ENCODE data around the gene CCDC171.

CCDC171 gene

DNA sequence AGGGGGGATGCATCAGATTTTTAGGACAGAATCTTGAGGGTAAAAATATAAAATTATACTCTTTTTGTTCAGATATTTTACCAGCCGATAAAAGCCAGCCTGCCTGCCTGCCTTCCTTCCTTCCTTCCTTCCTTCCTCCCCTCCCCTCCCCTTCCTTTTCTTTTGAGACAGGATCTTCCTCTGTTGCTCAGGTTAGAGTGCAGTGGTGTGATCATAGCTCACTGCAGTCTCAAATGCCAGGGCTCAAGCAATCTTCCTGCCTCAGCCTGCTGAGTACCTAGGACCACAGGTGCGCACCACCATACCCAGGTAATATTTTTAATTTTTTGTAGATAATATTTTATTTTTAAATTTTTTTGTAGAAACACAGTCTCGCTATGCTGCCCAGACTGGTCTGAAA is 330.0 kb downstream of the CCDC171 start:
- DNase-seq (ENCODE audit: low read depth), result no peak

DNA sequence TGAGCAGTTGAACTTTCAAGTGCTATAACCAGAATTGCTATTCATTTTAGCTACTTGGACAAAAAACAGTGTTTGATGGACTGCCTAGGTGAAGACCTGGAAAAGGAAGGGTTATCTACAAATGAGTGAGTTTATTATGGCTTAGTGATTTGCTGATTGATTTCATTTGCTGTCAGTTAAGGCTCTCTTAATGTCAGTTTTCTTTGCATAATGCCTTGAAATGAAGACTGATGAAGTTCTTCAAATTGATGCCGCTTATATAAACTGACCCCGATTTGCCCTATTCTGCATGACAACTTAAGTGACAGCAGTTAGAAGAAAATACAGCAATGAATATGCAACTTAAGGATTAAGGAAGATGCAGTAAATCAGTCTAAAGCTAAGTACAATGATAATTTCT is 332.6 kb downstream of the CCDC171 start:
- no peak for DNase-seq (ENCODE audit: low read depth)

DNA sequence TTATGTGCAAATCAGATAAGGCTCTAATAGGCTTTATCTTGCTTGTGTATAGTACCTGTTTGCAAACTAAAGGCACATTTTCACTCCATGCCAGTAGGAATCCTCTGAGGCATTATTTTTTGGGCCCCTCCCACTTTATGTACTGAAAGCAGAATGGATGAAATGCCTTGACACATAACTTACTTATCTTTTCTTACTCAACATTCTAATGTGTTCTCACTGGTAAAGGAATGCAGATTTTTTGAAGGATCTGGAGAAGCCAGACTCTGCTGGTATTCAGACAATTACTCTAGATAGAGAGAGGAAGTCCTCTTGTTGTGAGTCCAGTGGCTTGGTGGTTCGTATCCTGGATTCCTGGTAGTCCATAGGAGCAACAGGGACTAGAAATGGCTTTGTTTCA is 336.7 kb downstream of the CCDC171 start:
- no peak for DNase-seq (ENCODE audit: low read depth)

DNA sequence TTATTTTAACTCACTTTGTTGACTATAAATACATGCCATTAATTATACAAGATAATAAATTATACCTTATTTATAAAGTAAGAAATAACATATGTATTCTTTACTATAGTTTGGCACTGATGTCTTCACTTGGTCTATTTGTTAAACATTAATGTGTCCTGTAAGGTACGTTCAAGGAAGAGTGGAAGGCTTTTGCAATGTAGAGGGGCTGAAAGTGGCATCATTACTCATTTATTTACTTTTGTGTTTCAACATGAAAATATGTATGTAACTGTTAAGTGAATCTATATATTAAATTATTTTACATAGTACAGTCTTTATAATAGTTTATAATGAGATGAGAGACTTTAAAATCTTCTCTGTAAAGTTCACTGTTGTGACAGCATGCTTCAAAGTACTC is 348.7 kb downstream of the CCDC171 start:
- no peak for DNase-seq (ENCODE audit: low read depth)

DNA sequence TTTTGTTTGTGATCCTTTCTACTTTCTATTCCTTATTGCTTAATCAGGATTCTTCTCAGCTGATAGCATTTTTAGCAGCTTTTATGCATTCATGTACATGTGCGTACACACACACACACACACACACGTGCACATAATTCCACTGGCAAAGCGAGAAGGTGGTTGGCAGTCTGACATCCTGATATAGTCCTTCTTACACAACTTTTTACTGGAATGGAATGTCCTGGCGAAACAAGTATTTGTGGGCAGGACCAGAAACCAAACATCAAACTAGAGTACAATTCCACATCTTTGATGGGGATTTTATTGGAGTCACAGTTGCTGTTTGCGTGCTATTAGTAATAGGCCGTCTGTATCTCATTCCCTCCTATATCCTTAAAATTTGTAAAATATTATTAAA is 356.5 kb downstream of the CCDC171 start:
- no peak for DNase-seq (ENCODE audit: low read depth)

DNA sequence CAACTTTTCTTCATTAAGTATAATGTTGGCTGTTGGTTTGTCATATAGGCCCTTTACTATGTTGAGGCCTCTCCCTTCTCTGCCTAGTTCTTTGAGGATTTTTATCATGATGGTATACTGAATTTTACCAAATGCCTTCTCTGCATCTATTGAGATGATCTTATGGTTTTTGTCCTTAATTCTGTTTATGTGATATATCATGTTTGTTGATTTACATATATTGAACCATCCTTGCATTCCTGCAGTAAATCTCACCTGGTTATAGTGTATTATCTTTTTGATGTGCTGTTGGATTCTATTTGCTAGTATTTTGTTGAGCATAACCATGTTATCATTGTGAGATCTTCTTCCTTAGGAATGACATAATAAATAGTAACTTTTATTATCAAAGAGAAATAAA is 362.9 kb downstream of the CCDC171 start:
- DNase-seq (ENCODE audit: low read depth), result no peak

DNA sequence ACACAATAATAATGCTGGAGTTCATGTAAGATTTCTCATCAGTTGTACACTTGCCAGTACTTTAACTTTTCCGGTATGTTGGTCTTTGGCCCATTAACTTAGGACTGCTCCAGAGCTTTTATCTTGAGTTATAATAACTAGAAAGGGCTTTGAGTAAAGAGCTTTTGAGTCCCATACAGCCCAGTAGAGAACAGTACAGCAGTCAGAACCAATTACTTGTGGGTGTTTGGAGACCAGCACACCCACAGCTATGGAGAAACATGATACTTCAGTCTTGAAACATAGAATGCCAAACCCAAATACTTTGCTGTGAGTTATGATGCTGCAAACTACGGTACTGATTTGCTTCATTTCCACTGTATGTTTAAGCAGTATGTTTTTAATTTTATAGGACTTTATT is 374.3 kb downstream of the CCDC171 start:
- no peak for DNase-seq (ENCODE audit: low read depth)

DNA sequence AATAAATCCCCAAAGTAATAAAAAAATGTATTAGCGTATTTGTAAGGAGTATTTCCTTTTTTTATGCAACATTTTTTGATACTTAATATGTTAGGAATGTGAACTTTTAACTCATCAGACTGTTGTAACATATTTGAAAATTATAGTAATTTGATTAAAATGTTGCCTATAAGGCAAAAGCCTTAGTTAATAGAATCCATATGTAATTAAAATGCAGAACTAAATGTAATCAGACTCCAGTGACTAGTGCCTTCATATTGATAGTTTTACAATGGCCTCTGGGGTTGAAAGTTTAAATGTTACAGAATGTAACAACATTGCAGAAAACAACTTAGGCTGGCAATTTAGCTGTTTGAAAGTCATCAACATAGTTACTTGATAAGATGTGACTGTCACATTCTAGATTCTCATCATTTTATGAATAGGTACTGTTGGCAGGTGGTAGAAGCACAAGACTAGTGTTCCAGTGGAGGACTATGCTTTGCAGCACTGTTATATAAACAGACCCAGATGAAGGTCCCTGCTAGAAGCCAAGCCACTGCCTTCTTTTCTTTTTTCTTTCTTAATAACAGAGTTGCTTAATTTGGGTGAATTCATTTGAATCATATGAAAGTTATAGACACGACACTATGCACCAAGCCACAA is 382.9 kb downstream of the CCDC171 start:
- no peak for DNase-seq (ENCODE audit: low read depth)

DNA sequence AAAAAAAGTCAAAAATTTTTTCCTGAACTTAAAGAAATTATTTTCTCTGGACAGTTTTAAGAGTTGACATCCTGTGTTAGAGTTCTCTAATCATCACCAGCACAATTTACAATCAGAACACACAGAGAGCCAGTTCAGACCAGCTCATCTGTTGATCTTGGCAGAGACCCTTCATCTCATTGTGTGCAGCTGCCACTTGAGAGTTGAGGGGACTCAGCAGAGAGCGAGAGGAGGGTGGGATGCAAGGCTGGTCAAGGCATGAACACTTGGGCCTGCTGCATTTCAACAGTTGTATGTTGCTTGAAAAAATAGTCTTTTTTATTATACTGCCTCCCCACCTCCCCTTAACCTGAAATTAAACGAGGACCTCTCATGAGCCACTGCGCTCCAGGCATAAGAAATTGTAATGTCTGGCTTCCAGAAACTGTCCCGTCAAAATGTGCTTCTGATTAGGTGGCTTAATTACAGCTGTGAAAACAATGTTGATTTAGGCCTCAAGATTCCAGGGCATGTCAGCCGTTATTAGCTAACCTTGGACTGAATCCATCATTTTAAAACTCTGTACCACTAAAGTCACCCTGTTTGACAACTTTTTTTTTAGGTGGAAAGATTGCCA is 383.6 kb downstream of the CCDC171 start:
- no peak for DNase-seq (ENCODE audit: low read depth)

DNA sequence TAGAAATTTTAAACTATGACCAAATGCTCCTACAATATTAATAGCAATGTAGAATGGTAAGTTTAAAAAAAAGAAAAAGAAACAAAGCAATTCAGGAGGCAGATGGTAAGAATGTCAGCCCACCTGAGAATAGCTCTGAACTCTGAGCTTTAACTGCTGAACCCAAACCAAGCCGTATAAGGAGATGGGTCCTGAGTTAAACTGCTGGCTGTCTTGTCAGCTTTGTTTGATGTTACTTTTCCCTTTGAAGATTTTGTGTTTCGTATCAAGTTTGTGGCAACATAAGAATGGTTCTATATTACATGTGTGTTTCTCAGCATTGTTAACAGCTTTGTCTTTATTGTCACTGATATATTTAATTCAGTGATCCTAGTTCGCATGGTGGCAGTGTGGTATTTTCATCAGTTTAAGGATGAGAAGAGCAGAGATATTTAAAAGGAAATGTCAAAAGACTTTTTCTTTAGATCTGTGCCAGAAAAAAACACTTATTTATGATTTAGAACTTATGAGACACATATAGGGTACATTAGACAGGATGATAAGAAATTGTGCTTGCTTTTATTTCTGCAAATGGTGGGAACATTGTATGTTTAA is 390.1 kb downstream of the CCDC171 start:
- no peak for DNase-seq (ENCODE audit: low read depth)

DNA sequence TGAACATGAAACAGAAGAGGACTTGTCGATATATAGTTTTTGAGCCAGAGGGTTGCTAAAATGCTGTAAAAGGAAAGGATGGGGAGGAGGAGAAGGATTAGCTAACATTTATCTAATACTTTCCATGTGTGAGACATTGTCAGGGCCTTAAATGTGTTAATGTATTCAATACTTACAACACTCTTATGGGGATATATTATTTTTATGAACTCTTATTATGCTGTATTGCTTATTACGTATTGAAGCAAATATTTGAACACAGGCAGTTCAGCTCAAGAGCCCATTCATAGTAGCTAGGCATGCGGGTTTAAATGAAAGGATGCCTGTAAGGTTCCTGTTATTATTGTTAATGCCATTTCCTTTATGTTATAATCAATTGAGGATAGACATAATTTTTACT is 391.5 kb downstream of the CCDC171 start:
- DNase-seq (ENCODE audit: low read depth), result no peak

DNA sequence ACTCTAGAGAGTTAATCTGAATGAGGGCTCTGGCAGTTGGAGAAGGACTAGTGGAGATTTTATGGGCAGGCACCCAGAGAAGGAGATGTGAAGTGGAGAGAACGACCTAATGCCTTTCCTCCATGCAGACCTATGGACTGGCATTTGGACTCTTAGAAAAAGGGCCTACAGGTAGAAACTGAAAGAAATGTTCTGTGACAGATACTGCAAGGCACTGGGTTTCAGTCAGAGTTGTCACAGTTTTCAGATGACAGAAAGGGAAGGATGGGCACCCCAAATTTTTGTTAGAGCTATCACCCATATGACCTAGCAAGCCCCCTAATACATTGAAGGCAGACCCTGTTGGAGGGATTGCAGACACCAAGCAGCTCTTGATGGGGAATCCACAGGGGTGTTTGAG is 406.8 kb downstream of the CCDC171 start:
- no peak for DNase-seq (ENCODE audit: low read depth)

DNA sequence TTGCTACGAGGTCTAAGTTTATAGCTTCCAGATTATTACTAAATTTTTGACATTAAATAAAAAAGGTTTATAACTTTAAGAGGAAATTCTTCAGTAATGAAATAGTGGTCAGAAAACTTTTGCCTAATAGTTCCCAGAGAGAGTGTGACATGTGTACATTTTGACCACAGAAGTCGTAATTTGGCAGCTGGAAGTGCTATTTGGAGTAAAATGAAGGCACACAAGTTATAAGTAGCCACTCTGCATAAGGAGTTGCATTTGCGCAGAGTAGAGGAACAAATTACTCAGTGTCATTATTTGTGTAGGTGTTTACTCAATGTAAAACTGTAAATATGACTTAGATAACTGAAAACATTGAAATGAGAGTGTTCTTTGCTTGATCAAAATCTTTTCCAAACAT is 408.4 kb downstream of the CCDC171 start:
- DNase-seq (ENCODE audit: low read depth), result no peak

DNA sequence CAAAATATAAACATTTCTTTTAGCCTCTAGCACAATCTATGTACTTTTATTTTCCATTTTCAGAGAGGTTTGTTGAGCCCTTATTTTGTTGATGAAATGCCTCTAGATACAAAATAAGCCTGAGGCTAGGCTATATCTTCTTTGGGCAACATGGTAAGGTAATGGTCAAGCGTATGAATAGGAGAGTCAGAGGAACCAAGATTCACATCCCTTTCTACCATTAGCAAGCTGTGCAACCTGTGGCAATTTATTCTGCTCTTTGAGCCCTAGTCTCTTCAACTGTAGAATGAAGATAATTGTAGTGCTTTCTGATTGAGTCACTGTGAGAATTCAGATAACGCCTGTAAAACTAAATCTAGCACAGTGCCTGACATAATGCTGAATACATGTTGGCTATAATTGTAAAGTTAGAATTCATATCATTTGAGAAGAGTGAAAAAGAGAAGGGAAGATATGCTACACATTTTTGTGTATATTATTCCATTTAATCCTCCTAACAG is 412.5 kb downstream of the CCDC171 start:
- DNase-seq (ENCODE audit: low read depth), result no peak

DNA sequence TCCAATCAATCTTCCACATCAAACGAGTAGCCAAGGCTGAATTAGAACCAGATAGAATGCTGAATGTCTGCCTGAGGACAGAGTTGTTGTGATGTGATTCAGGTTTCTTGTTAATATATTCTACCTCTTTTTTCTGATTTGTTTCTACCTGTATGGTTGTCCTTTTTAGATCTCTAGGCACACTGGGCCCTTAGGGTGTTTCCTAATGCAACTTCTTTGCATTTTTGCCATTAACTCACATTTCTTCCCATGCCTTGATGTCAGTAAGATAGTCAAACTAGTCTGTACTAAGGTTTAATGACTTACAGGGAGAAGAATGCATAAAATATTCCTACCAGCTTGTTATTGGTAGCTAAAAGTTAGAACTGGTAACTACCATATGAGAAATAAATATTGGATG is 413.6 kb downstream of the CCDC171 start:
- DNase-seq (ENCODE audit: low read depth), result no peak

DNA sequence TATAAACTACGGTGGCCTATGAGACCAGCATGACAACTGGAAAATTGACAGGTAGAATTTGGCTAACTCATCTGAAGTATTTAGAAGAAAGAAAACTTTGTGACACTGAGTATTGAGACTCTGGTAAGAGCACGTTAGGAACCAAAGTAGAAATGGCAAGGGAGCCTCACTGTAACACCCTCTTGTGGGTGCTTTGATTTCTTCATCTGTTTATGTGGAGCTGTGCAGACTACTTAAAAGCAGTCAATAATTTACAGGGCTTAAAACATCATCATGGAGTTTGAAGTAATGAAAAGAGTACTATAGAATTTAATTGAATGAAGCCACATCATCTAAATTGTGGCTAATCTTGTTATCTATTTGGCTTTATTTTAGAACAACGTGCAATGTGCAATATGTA is 414.2 kb downstream of the CCDC171 start:
- no peak for DNase-seq (ENCODE audit: low read depth)

DNA sequence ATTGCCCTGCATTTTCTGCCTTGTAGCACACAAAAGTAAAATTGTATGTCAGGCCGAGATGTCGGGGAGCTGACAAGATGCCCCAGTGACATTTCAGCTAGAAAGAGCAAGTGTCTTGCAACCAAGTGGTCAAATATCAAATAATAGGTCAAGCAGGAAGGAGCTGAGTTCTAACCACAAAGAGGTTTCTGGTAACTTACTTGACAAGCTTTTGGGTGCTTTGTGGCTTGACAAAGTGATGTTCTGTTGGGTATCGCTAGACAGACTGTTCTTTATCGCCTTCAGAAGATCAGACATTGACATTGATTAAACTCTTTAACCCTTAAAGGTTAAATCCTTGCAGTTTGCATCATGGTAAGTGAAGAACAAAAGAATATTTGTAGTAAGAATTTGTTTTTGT is 419.9 kb downstream of the CCDC171 start:
- no peak for DNase-seq (ENCODE audit: low read depth)

DNA sequence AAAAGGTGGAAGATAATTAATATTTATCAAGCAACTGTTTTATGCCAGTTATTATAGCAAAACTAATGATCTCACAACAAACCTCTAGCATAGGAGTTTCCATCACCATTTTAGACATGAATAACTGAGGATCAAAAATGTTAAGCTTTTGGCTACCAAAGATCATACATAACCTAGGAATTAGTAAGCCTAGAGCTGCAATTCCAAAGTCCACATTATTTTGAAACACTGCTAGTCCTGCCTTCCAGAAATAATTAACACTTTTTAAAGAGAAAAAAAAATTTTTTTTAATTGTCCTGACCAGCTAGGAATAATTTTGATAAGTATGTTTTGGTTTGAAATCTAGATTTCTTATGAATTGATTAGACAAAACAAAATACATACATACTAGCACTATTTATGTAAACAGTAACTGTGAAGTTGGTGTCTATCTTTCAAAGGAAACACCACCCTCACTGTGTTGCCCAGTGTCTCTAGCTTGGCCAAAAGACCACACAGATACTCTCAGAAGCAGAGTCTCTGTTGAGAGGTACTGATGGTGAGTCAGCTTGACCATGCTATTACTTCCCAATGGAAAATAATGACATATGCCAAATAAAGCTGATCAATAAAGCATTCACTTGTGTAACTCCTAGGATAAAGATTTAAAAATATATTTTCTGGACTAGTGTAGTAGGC is 422.4 kb downstream of the CCDC171 start:
- no peak for DNase-seq (ENCODE audit: low read depth)

DNA sequence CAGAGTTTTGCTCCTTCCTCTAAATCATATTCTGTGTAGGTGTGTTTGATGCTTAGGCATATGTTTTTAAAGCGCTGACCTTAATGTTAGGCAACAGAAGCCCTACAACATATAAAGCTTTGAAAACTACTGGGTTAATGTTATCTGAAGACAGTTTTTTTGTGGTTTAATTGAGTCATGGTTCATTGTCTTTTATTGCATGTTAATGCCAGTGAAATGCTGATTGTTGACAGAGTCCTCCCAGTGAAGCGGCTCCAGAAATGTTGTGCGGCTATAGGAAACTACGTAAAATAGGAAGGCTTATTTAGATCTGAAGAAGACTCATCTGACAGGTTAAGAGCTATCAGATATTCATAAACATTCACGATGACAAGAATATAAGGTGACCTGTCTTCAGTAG is 424.6 kb downstream of the CCDC171 start:
- DNase-seq (ENCODE audit: low read depth), result no peak

DNA sequence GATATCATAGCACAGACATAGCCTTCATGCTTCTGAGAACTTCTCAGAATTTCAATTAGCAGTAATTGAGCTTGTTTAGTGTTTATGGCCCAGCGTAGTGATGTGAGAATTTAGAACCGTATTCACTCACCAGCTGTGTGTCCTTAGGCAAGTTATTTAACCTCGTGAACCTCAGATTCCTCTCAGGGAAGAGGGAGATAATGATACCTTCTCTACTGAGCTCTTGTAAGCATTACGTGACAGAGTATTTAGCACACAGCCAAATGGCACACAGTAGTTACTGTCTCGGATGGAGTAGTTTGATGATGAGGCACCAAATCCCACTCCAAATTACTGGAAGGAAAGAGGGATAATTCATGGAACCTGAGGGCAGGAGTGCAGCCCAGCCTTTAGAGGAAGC is 429.3 kb downstream of the CCDC171 start:
- DNase-seq (ENCODE audit: low read depth), result no peak

DNA sequence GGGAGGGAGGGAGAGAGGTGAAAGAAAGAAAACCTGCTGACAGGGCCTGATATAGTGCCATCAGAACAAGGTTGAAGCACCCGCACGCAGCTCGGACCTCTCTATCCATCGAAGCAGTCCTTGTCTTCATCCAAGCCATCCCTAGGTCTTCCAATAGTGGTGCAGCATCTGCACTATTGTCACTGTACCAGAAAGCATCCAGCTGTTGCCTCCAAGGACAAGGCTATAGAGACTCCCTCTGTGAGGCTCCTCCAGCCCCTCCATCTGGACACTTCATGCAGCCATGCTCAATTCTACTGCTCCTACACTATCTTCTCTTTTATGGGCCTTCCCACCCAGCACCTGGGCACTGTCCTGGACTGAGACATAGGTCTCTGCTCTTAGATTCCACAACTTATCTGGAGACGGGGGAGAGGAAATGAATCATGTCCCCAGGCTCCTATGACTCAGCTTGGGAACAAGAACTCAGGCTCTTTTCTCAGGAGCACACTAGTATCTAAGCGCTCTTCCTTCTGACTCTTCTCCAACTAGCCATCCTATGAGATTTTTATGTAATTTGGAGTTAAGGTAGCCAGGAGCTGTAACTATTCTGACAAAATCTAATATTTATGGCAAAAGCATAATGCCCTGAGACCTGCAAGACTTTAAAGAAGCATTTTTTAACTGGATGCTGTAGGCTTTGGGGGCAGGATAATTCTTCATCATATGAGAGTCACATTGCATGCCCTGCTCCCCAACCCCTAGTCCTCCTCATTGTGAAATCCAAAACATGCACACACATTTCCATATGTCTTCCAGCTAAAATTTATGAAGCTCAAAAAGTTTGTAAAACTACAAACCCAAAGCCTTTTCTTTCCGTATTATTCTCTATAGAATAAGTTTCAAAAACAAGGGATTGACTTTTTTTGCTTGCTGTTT is 446.8 kb downstream of the CCDC171 start:
- no peak for DNase-seq (ENCODE audit: low read depth)

DNA sequence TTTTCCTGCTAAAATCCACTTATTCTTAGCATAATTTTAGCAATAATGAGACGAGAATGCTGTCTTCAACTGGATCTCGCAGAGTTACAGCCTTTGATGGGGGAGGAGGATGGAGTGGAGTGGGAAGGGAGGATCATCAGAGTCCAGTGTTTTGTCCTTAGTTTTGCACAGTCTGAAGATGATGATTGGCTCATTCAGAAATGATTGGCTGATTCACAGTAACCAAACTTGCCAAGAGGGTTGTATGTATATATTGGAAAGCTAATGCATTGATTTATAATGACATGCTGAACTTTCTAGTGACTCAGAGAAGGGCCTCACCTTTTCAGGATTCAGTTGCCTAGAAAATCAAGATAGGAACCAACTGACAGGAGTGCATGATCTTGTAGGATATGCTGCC is 448.0 kb downstream of the CCDC171 start:
- DNase-seq (ENCODE audit: low read depth), result no peak
